Stimulated activated CD8-positive, alpha-beta memory T cell treated with anti-CD3 and anti-CD28 coated beads, Interleukin-4, amount 100 ng/mL, for 24 hours (primary cell): Measurements from ENCODE around the gene NCOA4.
"Not testable (repeated sequence)": the region's sequence is repeated elsewhere in the genome, so short reads cannot be mapped to it uniquely, and the experiment has no call there.

Source experiments
- DNase-seq: peaks from one replicate; pipeline ENCODE4 v3.0.0-alpha.2; 2020; ENCODE audit warnings: low read depth

The NCOA4 gene

GRCh38 chr10:46030091-46030937 lies at the start of gene NCOA4:
Gene NCOA4 (minus strand): TSS chr10:46030623. CDS start chr10:46016680, 13,943 bp downstream.
- DNase-seq: peak; percentile 93

- no peak for DNase-seq
These were observed 49.6 kb upstream of the NCOA4 start for GRCh38 chr10:46079831-46080585.

GRCh38 chr10:46077731-46078413 lies 47.4 kb upstream of the NCOA4 start:
- DNase-seq: no peak

- no peak for DNase-seq
These were observed 46.7 kb upstream of the NCOA4 start for GRCh38 chr10:46077141-46077554.

GRCh38 chr10:46075869-46076268 lies 45.4 kb upstream of the NCOA4 start:
- DNase-seq: no peak

- no peak for DNase-seq
These were observed 43.9 kb upstream of the NCOA4 start for GRCh38 chr10:46074196-46074946.

GRCh38 chr10:46073564-46073963 lies 43.1 kb upstream of the NCOA4 start:
- DNase-seq: no peak

- no peak for DNase-seq
These were observed 40.3 kb upstream of the NCOA4 start for GRCh38 chr10:46070749-46071148.

- no peak for DNase-seq
These were observed 39.5 kb upstream of the NCOA4 start for GRCh38 chr10:46069771-46070463.

GRCh38 chr10:46068905-46069304 lies 38.5 kb upstream of the NCOA4 start:
- no peak for DNase-seq

GRCh38 chr10:46068117-46068516 lies 37.7 kb upstream of the NCOA4 start:
- no peak for DNase-seq

GRCh38 chr10:46064269-46064817 lies 33.9 kb upstream of the NCOA4 start:
- no peak for DNase-seq

GRCh38 chr10:46062723-46063428 lies 32.5 kb upstream of the NCOA4 start:
- DNase-seq: no peak

GRCh38 chr10:46060706-46061105 lies 30.3 kb upstream of the NCOA4 start:
- DNase-seq: no peak

GRCh38 chr10:46057927-46058326 lies 27.5 kb upstream of the NCOA4 start:
- DNase-seq: not testable (repeated sequence)

GRCh38 chr10:46057038-46057437 lies 26.6 kb upstream of the NCOA4 start:
- no peak for DNase-seq

- no peak for DNase-seq
These were observed 25.3 kb upstream of the NCOA4 start for GRCh38 chr10:46055771-46056170.

GRCh38 chr10:46053534-46054434 lies 23.4 kb upstream of the NCOA4 start:
- DNase-seq: no peak

GRCh38 chr10:46052791-46053375 lies 22.5 kb upstream of the NCOA4 start:
- DNase-seq: no peak
